Stimulated activated CD8-positive, alpha-beta memory T cell treated with anti-CD3 and anti-CD28 coated beads, Interleukin-15, amount 100 ng/mL, for 48 hours (primary cell): ENCODE data around the gene ISX.

ENCODE experiments used
- DNase-seq, 2 donors: peaks; one replicate each; pipeline ENCODE4 v3.0.0-alpha.2; 2020; ENCODE audit warnings: low read depth in 2 of 2

ISX gene

GRCh38 chr22:35113341-35113740 lies 47.4 kb downstream of the ISX start:
- no peak for DNase-seq

- DNase-seq: no peak
These were observed 48.4 kb downstream of the ISX start for GRCh38 chr22:35114131-35114980.

GRCh38 chr22:35115515-35115914 lies 49.6 kb downstream of the ISX start:
- no peak for DNase-seq

GRCh38 chr22:35116269-35116668 lies 50.3 kb downstream of the ISX start:
- DNase-seq: no peak

- DNase-seq: no peak
These were observed 50.9 kb downstream of the ISX start for GRCh38 chr22:35116817-35117216.

- no peak for DNase-seq
These were observed 53.5 kb downstream of the ISX start for GRCh38 chr22:35119494-35119893.

- no peak for DNase-seq
These were observed 58.8 kb downstream of the ISX start for GRCh38 chr22:35124691-35125219.

- DNase-seq: no peak
These were observed 61.0 kb downstream of the ISX start for GRCh38 chr22:35126993-35127392.

- DNase-seq: no peak
These were observed 62.7 kb downstream of the ISX start for GRCh38 chr22:35128637-35129036.

- DNase-seq: no peak
These were observed 65.6 kb downstream of the ISX start for GRCh38 chr22:35131525-35132000.

GRCh38 chr22:35132568-35132967 lies 66.6 kb downstream of the ISX start:
- DNase-seq: no peak

GRCh38 chr22:35133702-35134380 lies 67.9 kb downstream of the ISX start:
- no peak for DNase-seq

- no peak for DNase-seq
These were observed 68.7 kb downstream of the ISX start for GRCh38 chr22:35134637-35135036.

- no peak for DNase-seq
These were observed 69.2 kb downstream of the ISX start for GRCh38 chr22:35135165-35135564.
